ENCODE measurements around the gene DECR2.

DNA sequence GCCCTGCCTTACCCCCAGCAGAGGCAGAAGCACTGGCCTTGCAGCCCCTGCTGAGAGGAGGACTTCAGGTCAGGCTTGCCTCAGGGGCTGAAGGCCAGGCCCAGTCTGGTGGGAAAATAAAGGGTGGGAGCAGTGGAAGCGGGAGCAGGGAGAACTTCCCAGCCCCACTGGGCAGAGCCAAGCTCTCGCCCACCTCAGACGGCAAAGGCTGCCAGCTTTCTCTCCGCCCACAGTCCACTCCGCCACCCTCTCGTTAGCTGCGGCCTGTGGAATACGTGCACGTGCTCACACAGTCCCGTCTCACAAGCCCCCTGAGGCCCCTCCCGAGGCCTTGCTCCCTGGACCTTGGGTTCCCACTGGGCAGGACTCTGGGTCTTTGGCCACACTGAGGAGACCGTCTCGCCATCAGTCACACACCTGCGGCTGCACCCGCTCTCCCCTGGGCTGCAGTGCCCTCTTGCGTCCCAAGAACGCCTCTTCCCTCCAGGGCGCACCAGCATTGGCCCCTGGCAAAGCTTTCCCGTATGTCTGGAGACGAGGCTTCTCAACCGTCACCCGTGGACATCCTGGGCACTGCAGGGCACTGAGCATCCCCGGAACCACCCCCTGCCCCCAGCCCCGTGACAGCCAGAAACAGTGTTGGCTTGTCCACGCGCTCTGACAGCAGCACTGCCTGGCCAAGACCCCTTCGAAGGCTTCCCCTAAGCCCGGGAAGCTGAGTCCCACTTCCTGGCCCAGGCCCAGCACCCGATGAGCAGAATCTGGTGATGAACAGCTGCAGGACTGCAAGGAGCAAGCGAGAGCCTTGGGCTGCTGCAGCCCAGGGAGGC lies 39.6 kb upstream of the DECR2 start:
- TF ChIP-seq EP300 (IDR thresholded peaks at IDR 0.05), result no peak
- TF ChIP-seq, protein P1, sequence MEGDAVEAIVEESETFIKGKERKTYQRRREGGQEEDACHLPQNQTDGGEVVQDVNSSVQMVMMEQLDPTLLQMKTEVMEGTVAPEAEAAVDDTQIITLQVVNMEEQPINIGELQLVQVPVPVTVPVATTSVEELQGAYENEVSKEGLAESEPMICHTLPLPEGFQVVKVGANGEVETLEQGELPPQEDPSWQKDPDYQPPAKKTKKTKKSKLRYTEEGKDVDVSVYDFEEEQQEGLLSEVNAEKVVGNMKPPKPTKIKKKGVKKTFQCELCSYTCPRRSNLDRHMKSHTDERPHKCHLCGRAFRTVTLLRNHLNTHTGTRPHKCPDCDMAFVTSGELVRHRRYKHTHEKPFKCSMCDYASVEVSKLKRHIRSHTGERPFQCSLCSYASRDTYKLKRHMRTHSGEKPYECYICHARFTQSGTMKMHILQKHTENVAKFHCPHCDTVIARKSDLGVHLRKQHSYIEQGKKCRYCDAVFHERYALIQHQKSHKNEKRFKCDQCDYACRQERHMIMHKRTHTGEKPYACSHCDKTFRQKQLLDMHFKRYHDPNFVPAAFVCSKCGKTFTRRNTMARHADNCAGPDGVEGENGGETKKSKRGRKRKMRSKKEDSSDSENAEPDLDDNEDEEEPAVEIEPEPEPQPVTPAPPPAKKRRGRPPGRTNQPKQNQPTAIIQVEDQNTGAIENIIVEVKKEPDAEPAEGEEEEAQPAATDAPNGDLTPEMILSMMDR (IDR thresholded peaks at IDR 0.05), result peak in 5 of 7 experiments; percentile 59 to 72 (median 68)

All from stomach (tissue), 4 donors.